Measurements from ENCODE around the gene ECE1.

DNA sequence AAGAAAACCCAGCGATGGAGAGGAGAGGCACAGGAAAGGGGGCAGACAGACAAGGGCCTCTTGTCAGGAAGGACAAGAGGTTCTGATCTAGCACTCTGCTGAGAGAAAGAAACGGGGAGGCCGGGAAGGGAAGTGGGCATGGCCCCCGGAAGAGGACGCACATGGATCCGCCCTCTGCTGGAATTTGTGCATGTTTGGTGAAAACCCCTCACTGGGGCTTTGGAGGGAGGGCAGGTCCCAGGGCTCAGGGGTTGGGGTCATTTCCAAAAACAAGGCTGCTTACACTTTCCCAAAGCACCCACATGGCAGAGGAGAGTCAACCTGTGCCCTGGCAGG is 32.4 kb upstream of the ECE1 start:
- TF ChIP-seq, protein P1, sequence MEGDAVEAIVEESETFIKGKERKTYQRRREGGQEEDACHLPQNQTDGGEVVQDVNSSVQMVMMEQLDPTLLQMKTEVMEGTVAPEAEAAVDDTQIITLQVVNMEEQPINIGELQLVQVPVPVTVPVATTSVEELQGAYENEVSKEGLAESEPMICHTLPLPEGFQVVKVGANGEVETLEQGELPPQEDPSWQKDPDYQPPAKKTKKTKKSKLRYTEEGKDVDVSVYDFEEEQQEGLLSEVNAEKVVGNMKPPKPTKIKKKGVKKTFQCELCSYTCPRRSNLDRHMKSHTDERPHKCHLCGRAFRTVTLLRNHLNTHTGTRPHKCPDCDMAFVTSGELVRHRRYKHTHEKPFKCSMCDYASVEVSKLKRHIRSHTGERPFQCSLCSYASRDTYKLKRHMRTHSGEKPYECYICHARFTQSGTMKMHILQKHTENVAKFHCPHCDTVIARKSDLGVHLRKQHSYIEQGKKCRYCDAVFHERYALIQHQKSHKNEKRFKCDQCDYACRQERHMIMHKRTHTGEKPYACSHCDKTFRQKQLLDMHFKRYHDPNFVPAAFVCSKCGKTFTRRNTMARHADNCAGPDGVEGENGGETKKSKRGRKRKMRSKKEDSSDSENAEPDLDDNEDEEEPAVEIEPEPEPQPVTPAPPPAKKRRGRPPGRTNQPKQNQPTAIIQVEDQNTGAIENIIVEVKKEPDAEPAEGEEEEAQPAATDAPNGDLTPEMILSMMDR (IDR thresholded peaks at IDR 0.05 in 2 of 3, conservative IDR thresholded peaks at IDR 0.05 in 1 of 3; ENCODE audit: control insufficient read depth in 2 of 3, extremely low read depth in 1 of 3, insufficient read depth in 1 of 3, low read depth in 3 of 3, low read length in 3 of 3): no peak
- TF ChIP-seq POLR2AphosphoS5 (IDR thresholded peaks at IDR 0.05; ENCODE audit: low read length) (no peak), CHD2 (IDR thresholded peaks at IDR 0.05; ENCODE audit: borderline replicate concordance, low read depth, low read length) (no peak), TCF3 (IDR thresholded peaks at IDR 0.05; ENCODE audit: borderline replicate concordance, insufficient read depth, low read depth, low read length) (no peak), MEF2A (IDR thresholded peaks at IDR 0.05; ENCODE audit: insufficient read depth, low read depth, low read length) (no peak), YY1 (IDR thresholded peaks at IDR 0.05; ENCODE audit: low read depth, low read length) (no peak)

All from GM12878 (cell line).